Keratinocyte (primary cell): Measurements from ENCODE around the gene TRMT10B. TPM values are rescaled to one million over a fixed set of nuclear protein-coding genes. Genes with fewer than 3 reads are reported as not detected.

Source experiments
- DNase-seq: peaks from one replicate; pipeline ENCODE4 v3.0.0-alpha.2; 2011; ENCODE audit warnings: low read depth, missing footprints, low spot score
- FAIRE-seq: peaks from 2 replicates; lab custom pipeline; 2011; peaks lifted over from hg19 to GRCh38; lab: Jason Lieb, UNC
- H2AFZ ChIP-seq: 2 replicates; pipeline ENCODE4 v1.6.0; 2012; ENCODE audit warnings: low read length, control low read depth, inconsistent platforms; ENCODE audit not compliant: control insufficient read depth
- H3K27ac ChIP-seq: 2 replicates; pipeline ENCODE4 v1.5.1; 2011; ENCODE audit warnings: low read length; ENCODE audit not compliant: control insufficient read depth, insufficient read depth
- H3K27me3 ChIP-seq: 3 replicates; pipeline ENCODE4 v1.6.0; 2011; ENCODE audit warnings: low read length; ENCODE audit not compliant: control insufficient read depth, insufficient read depth; ENCODE audit errors: extremely low read depth
- H3K36me3 ChIP-seq, 2 experiments: 2 replicates in 1 of 2; 3 replicates in 1 of 2; pipeline ENCODE4 v1.5.1; 2011; ENCODE audit warnings: low read length in 2 of 2, mild to moderate bottlenecking in 1 of 2; ENCODE audit not compliant: control insufficient read depth in 2 of 2, insufficient read depth in 2 of 2; ENCODE audit errors: extremely low read depth in 1 of 2
- H3K4me1 ChIP-seq: 3 replicates; pipeline ENCODE4 v1.5.1; 2011; ENCODE audit warnings: low read length; ENCODE audit not compliant: control insufficient read depth, insufficient read depth; ENCODE audit errors: extremely low read depth
- H3K4me2 ChIP-seq: 3 replicates; pipeline ENCODE4 v1.6.0; 2011; ENCODE audit warnings: low read depth, low read length; ENCODE audit not compliant: control insufficient read depth, insufficient read depth; ENCODE audit errors: extremely low read depth
- H3K4me3 ChIP-seq, 3 experiments: fragments of 200-600 bp in 1 of 3; sonication (generic) in 1 of 3; 2 replicates in 2 of 3; 3 replicates in 1 of 3; pipeline ENCODE4 v1.5.1; 2011 to 2016; ENCODE audit warnings: low read length in 3 of 3, mild to moderate bottlenecking in 3 of 3, control low read depth in 2 of 3, inconsistent platforms in 1 of 3, low read depth in 1 of 3, mixed read lengths in 1 of 3, mixed run types in 1 of 3, moderate library complexity in 1 of 3; ENCODE audit not compliant: control insufficient read depth in 2 of 3, insufficient read depth in 2 of 3; ENCODE audit errors: extremely low read depth in 1 of 3
- H3K79me2 ChIP-seq: 2 replicates; pipeline ENCODE4 v1.6.0; 2012; ENCODE audit warnings: low read length; ENCODE audit not compliant: control insufficient read depth, insufficient read depth
- H3K9ac ChIP-seq: 3 replicates; pipeline ENCODE4 v1.6.0; 2011; ENCODE audit warnings: low read length; ENCODE audit not compliant: control insufficient read depth, insufficient read depth; ENCODE audit errors: extremely low read depth
- H3K9me1 ChIP-seq: 3 replicates; pipeline ENCODE4 v1.6.0; 2011; ENCODE audit warnings: low read length; ENCODE audit not compliant: control insufficient read depth, insufficient read depth; ENCODE audit errors: extremely low read depth
- H3K9me3 ChIP-seq: 2 replicates; pipeline ENCODE4 v1.5.1; 2012; ENCODE audit warnings: low read depth, low read length; ENCODE audit not compliant: control insufficient read depth
- H4K20me1 ChIP-seq: 3 replicates; pipeline ENCODE4 v1.6.0; 2011; ENCODE audit warnings: low read length; ENCODE audit not compliant: control insufficient read depth, insufficient read depth; ENCODE audit errors: extremely low read depth
- CTCF ChIP-seq, 3 experiments: IDR thresholded peaks in 1 of 3; conservative IDR thresholded peaks in 1 of 3; optimal IDR thresholded peaks in 1 of 3; 2 replicates in 2 of 3; 3 replicates in 1 of 3; pipeline versions ENCODE3 to v1.5.1; 2011; ENCODE audit warnings: low read length in 3 of 3, mild to moderate bottlenecking in 3 of 3, moderate library complexity in 2 of 3, control low read depth in 1 of 3, inconsistent platforms in 1 of 3; ENCODE audit not compliant: insufficient read depth in 2 of 3; ENCODE audit errors: extremely low read depth in 1 of 3
- EZH2 ChIP-seq: IDR thresholded peaks from one replicate; pipeline ENCODE4 v1.6.1; 2012; ENCODE audit warnings: inconsistent platforms, mild to moderate bottlenecking, low read length, moderate library complexity
- dilution Hi-C: fragments of 300-500 bp; cut with MboI; formaldehyde crosslinking; loops from one replicate; pipeline ENCODE4 v1.7.0; 2020; ENCODE audit warnings: low sequenced_read_pairs; ENCODE audit not compliant: extremely low pct_ligation_motif_present
- polyA plus RNA-seq, 5 experiments: library from polyadenylated mRNA; depleted of rRNA in 3 of 5; stranded (reverse) in 3 of 5; stranded (forward) in 1 of 5; unstranded in 1 of 5; fragments of >200 nt; gene quantifications; 1 replicate in 1 of 5; 2 replicates in 3 of 5; 3 replicates in 1 of 5; pipeline versions ENCODE4 v1.2.1 to v1.2.3, GENCODE V29; 2011 to 2012; ENCODE audit warnings: missing spikeins in 2 of 5, low read depth in 1 of 5, low replicate concordance in 1 of 5

TRMT10B gene
- polyA plus RNA-seq, 1 donor (not counting 4 experiments of a cell fraction or from before 2014, with no cell fraction given): 6.9 TPM

GRCh38 chr9:37732086-37732741 lies 21.4 kb upstream of the TRMT10B start:
- Histone ChIP-seq H3K9me1 (no peaks in the 10 kb centered on the region), H2AFZ (no peak overlapping the region), H3K4me1 (peaks cover 17% of the 10 kb centered on the region), H3K9me3 (no peaks in the 10 kb centered on the region), H3K4me2 (no peak overlapping the region), H4K20me1 (no peaks in the 10 kb centered on the region), H3K9ac (no peak overlapping the region), H3K36me3 (no peaks in the 10 kb centered on the region), H3K27me3 (no peaks in the 10 kb centered on the region), H3K27ac (no peak overlapping the region), H3K79me2 (no peaks in the 10 kb centered on the region), H3K4me3 (no peak overlapping the region)
- FAIRE-seq (no peak), DNase-seq (no peak)
- dilution Hi-C loops: no loop called here
- TF ChIP-seq EZH2 (no peak), CTCF (optimal IDR thresholded peaks at IDR 0.05 in 1 of 3, IDR thresholded peaks at IDR 0.05 in 1 of 3, conservative IDR thresholded peaks at IDR 0.05 in 1 of 3; ENCODE audit: extremely low read depth in 1 of 3, insufficient read depth in 2 of 3, low read length in 3 of 3) (no peak)

- Histone ChIP-seq H3K4me2 (no peak overlapping the region), H3K4me1 (peaks cover 17% of the 10 kb centered on the region), H3K4me3 (no peak overlapping the region), H3K9ac (no peak overlapping the region), H3K36me3 (no peaks in the 10 kb centered on the region), H4K20me1 (no peaks in the 10 kb centered on the region), H3K27me3 (no peaks in the 10 kb centered on the region), H3K9me3 (no peaks in the 10 kb centered on the region), H3K9me1 (no peaks in the 10 kb centered on the region), H2AFZ (no peak overlapping the region), H3K79me2 (no peaks in the 10 kb centered on the region), H3K27ac (no peak overlapping the region)
- DNase-seq (no peak), FAIRE-seq (no peak)
- dilution Hi-C loops: no loop called here
- TF ChIP-seq EZH2: no peak
- TF ChIP-seq CTCF (optimal IDR thresholded peaks at IDR 0.05 in 1 of 3, IDR thresholded peaks at IDR 0.05 in 1 of 3, conservative IDR thresholded peaks at IDR 0.05 in 1 of 3; ENCODE audit: extremely low read depth in 1 of 3, insufficient read depth in 2 of 3, low read length in 3 of 3): no peak
Measured at GRCh38 chr9:37732952-37733351, 20.7 kb upstream of the TRMT10B start.
